ENCODE measurements around the gene DDX46. TPM values are rescaled to one million over a fixed set of nuclear protein-coding genes. Genes with fewer than 3 reads are reported as not detected.
"Not testable (repeated sequence)": the region's sequence is repeated elsewhere in the genome, so short reads cannot be mapped to it uniquely, and the experiment has no call there.

DDX46 gene
- total RNA-seq, 1 experiment from 2014 or later, result 128 TPM

GRCh38 chr5:134833340-134834032 lies 74.9 kb downstream of the DDX46 start:
- ChIA-PET CTCF (no interaction called here), POLR2A (ENCODE audit: low non-redundant PET) (no interaction called here)
- Histone ChIP-seq H3K27me3 (replicated peaks; ENCODE audit: insufficient read depth, low read depth, low read length, poor library complexity) (no peaks in the 10 kb centered on the region), H3K36me3 (ENCODE audit: insufficient read depth, low read length, poor library complexity, severe bottlenecking) (peaks cover 28% of the 10 kb centered on the region), H3K4me1 (ENCODE audit: insufficient read depth, low read length, poor library complexity, severe bottlenecking) (no peaks in the 10 kb centered on the region), H3K27ac (ENCODE audit: low read depth, low read length, poor library complexity, severe bottlenecking) (no peak overlapping the region), H3K4me3 (ENCODE audit: low read depth, low read length, poor library complexity, severe bottlenecking) (no peak overlapping the region), H3K9me3 (ENCODE audit: low read depth, low read length, poor library complexity, severe bottlenecking) (no peaks in the 10 kb centered on the region)
- TF ChIP-seq CTCF (conservative IDR thresholded peaks at IDR 0.05; ENCODE audit: low read depth, low read length), result no peak
- TF ChIP-seq EZH2 (IDR thresholded peaks at IDR 0.05; ENCODE audit: borderline replicate concordance, low read depth, low read length, poor library complexity, severe bottlenecking), result no peak
- DNase-seq (ENCODE audit: low spot score), result no peak
- intact Hi-C loops (cut with micrococcal nuclease; ENCODE audit: unreplicated experiment), result no loop called here
- no TSS peak for BruUV-seq (replicated peaks)

GRCh38 chr5:134835623-134836022 lies 77.0 kb downstream of the DDX46 start:
- Histone ChIP-seq H3K4me1 (ENCODE audit: insufficient read depth, low read length, poor library complexity, severe bottlenecking) (no peaks in the 10 kb centered on the region), H3K27ac (ENCODE audit: low read depth, low read length, poor library complexity, severe bottlenecking) (no peak overlapping the region), H3K27me3 (replicated peaks; ENCODE audit: insufficient read depth, low read depth, low read length, poor library complexity) (no peaks in the 10 kb centered on the region), H3K9me3 (ENCODE audit: low read depth, low read length, poor library complexity, severe bottlenecking) (no peaks in the 10 kb centered on the region), H3K36me3 (ENCODE audit: insufficient read depth, low read length, poor library complexity, severe bottlenecking) (peaks cover 15% of the 10 kb centered on the region), H3K4me3 (ENCODE audit: low read depth, low read length, poor library complexity, severe bottlenecking) (no peak overlapping the region)
- ChIA-PET POLR2A (ENCODE audit: low non-redundant PET) (no interaction called here), CTCF (interaction anchor here (0.5 kb wide), 1 partner anchor 58 kb away, joined by 5 read pairs; no protein-coding TSS in a partner anchor)
- no peak for DNase-seq (ENCODE audit: low spot score)
- no peak for TF ChIP-seq CTCF (conservative IDR thresholded peaks at IDR 0.05; ENCODE audit: low read depth, low read length)
- no peak for TF ChIP-seq EZH2 (IDR thresholded peaks at IDR 0.05; ENCODE audit: borderline replicate concordance, low read depth, low read length, poor library complexity, severe bottlenecking)
- intact Hi-C loops (cut with micrococcal nuclease; ENCODE audit: unreplicated experiment), result no loop called here
- BruUV-seq (replicated peaks), result no TSS peak

GRCh38 chr5:134837530-134838181 lies 79.1 kb downstream of the DDX46 start:
- ChIA-PET POLR2A (ENCODE audit: low non-redundant PET) (interaction anchor here (0.6 kb wide), 1 partner anchor 8 kb away, joined by 3 read pairs; the partner anchor contains the start of gene C5orf24), CTCF (no interaction called here)
- no peak for TF ChIP-seq EZH2 (IDR thresholded peaks at IDR 0.05; ENCODE audit: borderline replicate concordance, low read depth, low read length, poor library complexity, severe bottlenecking)
- TF ChIP-seq CTCF (conservative IDR thresholded peaks at IDR 0.05; ENCODE audit: low read depth, low read length), result no peak
- Histone ChIP-seq H3K27me3 (replicated peaks; ENCODE audit: insufficient read depth, low read depth, low read length, poor library complexity) (no peaks in the 10 kb centered on the region), H3K4me3 (ENCODE audit: low read depth, low read length, poor library complexity, severe bottlenecking) (no peak overlapping the region), H3K9me3 (ENCODE audit: low read depth, low read length, poor library complexity, severe bottlenecking) (no peaks in the 10 kb centered on the region), H3K36me3 (ENCODE audit: insufficient read depth, low read length, poor library complexity, severe bottlenecking) (peaks cover 9% of the 10 kb centered on the region), H3K27ac (ENCODE audit: low read depth, low read length, poor library complexity, severe bottlenecking) (no peak overlapping the region), H3K4me1 (ENCODE audit: insufficient read depth, low read length, poor library complexity, severe bottlenecking) (no peaks in the 10 kb centered on the region)
- BruUV-seq (replicated peaks), result no TSS peak
- intact Hi-C loops (cut with micrococcal nuclease; ENCODE audit: unreplicated experiment), result no loop called here
- no peak for DNase-seq (ENCODE audit: low spot score)

- H3K4me1 ChIP-seq (ENCODE audit: insufficient read depth, low read length, poor library complexity, severe bottlenecking); BruUV-seq (replicated peaks); H3K27ac ChIP-seq (ENCODE audit: low read depth, low read length, poor library complexity, severe bottlenecking); CTCF ChIA-PET; H3K27me3 ChIP-seq (replicated peaks; ENCODE audit: insufficient read depth, low read depth, low read length, poor library complexity); H3K36me3 ChIP-seq (ENCODE audit: insufficient read depth, low read length, poor library complexity, severe bottlenecking); H3K4me3 ChIP-seq (ENCODE audit: low read depth, low read length, poor library complexity, severe bottlenecking); H3K9me3 ChIP-seq (ENCODE audit: low read depth, low read length, poor library complexity, severe bottlenecking); POLR2A ChIA-PET (ENCODE audit: low non-redundant PET); DNase-seq (ENCODE audit: low spot score); intact Hi-C loops (cut with micrococcal nuclease; ENCODE audit: unreplicated experiment): not testable (repeated sequence)
Measured at GRCh38 chr5:134838361-134838760, 79.8 kb downstream of the DDX46 start.

All from A673 (cell line).